ENCODE measurements around the gene NCOA4. TPM values are rescaled to one million over a fixed set of nuclear protein-coding genes. Genes with fewer than 3 reads are reported as not detected.

Gene NCOA4
- 48.0 and 50.6 TPM in 2 replicates for total RNA-seq (2021)
- percentile 78 among the genes with signal in this experiment for Bru-seq, nascent RNA
- percentile 84 among the genes with signal in this experiment for BruChase-seq, experiment 1, labeled RNA remaining after a 2-hour chase
- percentile 91 among the genes with signal in this experiment for BruChase-seq, experiment 2, labeled RNA remaining after a 6-hour chase
- long read RNA-seq, transcript NCOA4-204 (10 exons, 3,549 nt), result major isoform, 132 of 169 reads
- long read RNA-seq, partial matches to known transcripts, result 15 of 169 reads
- long read RNA-seq, other reads (novel, unspliced or antisense), result 22 of 169 reads

GRCh38 chr10:46030091-46030937, at the start of gene NCOA4:
Gene NCOA4, minus strand, starts transcription at chr10:46030623. Its CDS starts 13,943 bp downstream, at chr10:46016680.
- Histone ChIP-seq H3K4me3 (ENCODE audit: low read depth, low read length, poor library complexity, severe bottlenecking) (peak within 1 kb of the TSS; percentile 91), H3K27ac (ENCODE audit: low read depth, low read length, poor library complexity, severe bottlenecking) (peak within 1 kb of the TSS; percentile 85), H3K9me3 (ENCODE audit: low read depth, low read length, poor library complexity, severe bottlenecking) (no peaks in the 10 kb centered on the region), H3K36me3 (ENCODE audit: insufficient read depth, low read length, poor library complexity, severe bottlenecking) (no peaks in the 10 kb centered on the region), H3K27me3 (replicated peaks; ENCODE audit: insufficient read depth, low read depth, low read length, poor library complexity) (no peaks in the 10 kb centered on the region), H3K4me1 (ENCODE audit: insufficient read depth, low read length, poor library complexity, severe bottlenecking) (peaks cover 14% of the 10 kb centered on the region)
- TF ChIP-seq CTCF (conservative IDR thresholded peaks at IDR 0.05; ENCODE audit: low read depth, low read length) (peak; percentile 88), EZH2 (IDR thresholded peaks at IDR 0.05; ENCODE audit: borderline replicate concordance, low read depth, low read length, poor library complexity, severe bottlenecking) (no peak)
- intact Hi-C loops (cut with micrococcal nuclease; ENCODE audit: unreplicated experiment), result no loop called here
- ChIA-PET POLR2A (ENCODE audit: low non-redundant PET) (no interaction called here), CTCF (interaction anchor here (0.6 kb wide), 1 partner anchor 781 kb away, joined by 4 read pairs; no protein-coding TSS in a partner anchor)
- DNase-seq (ENCODE audit: low spot score), result peak; percentile 97
- no TSS peak for BruUV-seq (replicated peaks)

GRCh38 chr10:46079831-46080585, 49.6 kb upstream of the NCOA4 start:
- BruUV-seq (replicated peaks), result no TSS peak
- CTCF ChIA-PET, result no interaction called here
- POLR2A ChIA-PET (ENCODE audit: low non-redundant PET), result no interaction called here
- Histone ChIP-seq H3K36me3 (ENCODE audit: insufficient read depth, low read length, poor library complexity, severe bottlenecking) (no peaks in the 10 kb centered on the region), H3K4me1 (ENCODE audit: insufficient read depth, low read length, poor library complexity, severe bottlenecking) (no peaks in the 10 kb centered on the region), H3K27ac (ENCODE audit: low read depth, low read length, poor library complexity, severe bottlenecking) (no peak overlapping the region), H3K27me3 (replicated peaks; ENCODE audit: insufficient read depth, low read depth, low read length, poor library complexity) (no peaks in the 10 kb centered on the region), H3K4me3 (ENCODE audit: low read depth, low read length, poor library complexity, severe bottlenecking) (no peak overlapping the region), H3K9me3 (ENCODE audit: low read depth, low read length, poor library complexity, severe bottlenecking) (no peaks in the 10 kb centered on the region)
- intact Hi-C loops (cut with micrococcal nuclease; ENCODE audit: unreplicated experiment), result no loop called here
- DNase-seq (ENCODE audit: low spot score), result no peak
- TF ChIP-seq EZH2 (IDR thresholded peaks at IDR 0.05; ENCODE audit: borderline replicate concordance, low read depth, low read length, poor library complexity, severe bottlenecking) (no peak), CTCF (conservative IDR thresholded peaks at IDR 0.05; ENCODE audit: low read depth, low read length) (no peak)

GRCh38 chr10:46077731-46078413, 47.4 kb upstream of the NCOA4 start:
- no peaks in the 10 kb centered on the region for H3K36me3 ChIP-seq (ENCODE audit: insufficient read depth, low read length, poor library complexity, severe bottlenecking)
- no peaks in the 10 kb centered on the region for H3K27me3 ChIP-seq (replicated peaks; ENCODE audit: insufficient read depth, low read depth, low read length, poor library complexity)
- H3K4me3 ChIP-seq (ENCODE audit: low read depth, low read length, poor library complexity, severe bottlenecking), result no peak overlapping the region
- CTCF ChIA-PET, result interaction anchor here (0.6 kb wide), 1 partner anchor 63 kb away, joined by 4 read pairs; no protein-coding TSS in a partner anchor
- POLR2A ChIA-PET (ENCODE audit: low non-redundant PET), result no interaction called here
- BruUV-seq (replicated peaks), result no TSS peak
- no peak for DNase-seq (ENCODE audit: low spot score)
- H3K4me1 ChIP-seq (ENCODE audit: insufficient read depth, low read length, poor library complexity, severe bottlenecking), result no peaks in the 10 kb centered on the region
- intact Hi-C loops (cut with micrococcal nuclease; ENCODE audit: unreplicated experiment), result no loop called here
- no peak overlapping the region for H3K27ac ChIP-seq (ENCODE audit: low read depth, low read length, poor library complexity, severe bottlenecking)
- no peaks in the 10 kb centered on the region for H3K9me3 ChIP-seq (ENCODE audit: low read depth, low read length, poor library complexity, severe bottlenecking)
- TF ChIP-seq EZH2 (IDR thresholded peaks at IDR 0.05; ENCODE audit: borderline replicate concordance, low read depth, low read length, poor library complexity, severe bottlenecking) (no peak), CTCF (conservative IDR thresholded peaks at IDR 0.05; ENCODE audit: low read depth, low read length) (no peak)
